ENCODE results near the gene SOHLH2.

Gene SOHLH2

DNA sequence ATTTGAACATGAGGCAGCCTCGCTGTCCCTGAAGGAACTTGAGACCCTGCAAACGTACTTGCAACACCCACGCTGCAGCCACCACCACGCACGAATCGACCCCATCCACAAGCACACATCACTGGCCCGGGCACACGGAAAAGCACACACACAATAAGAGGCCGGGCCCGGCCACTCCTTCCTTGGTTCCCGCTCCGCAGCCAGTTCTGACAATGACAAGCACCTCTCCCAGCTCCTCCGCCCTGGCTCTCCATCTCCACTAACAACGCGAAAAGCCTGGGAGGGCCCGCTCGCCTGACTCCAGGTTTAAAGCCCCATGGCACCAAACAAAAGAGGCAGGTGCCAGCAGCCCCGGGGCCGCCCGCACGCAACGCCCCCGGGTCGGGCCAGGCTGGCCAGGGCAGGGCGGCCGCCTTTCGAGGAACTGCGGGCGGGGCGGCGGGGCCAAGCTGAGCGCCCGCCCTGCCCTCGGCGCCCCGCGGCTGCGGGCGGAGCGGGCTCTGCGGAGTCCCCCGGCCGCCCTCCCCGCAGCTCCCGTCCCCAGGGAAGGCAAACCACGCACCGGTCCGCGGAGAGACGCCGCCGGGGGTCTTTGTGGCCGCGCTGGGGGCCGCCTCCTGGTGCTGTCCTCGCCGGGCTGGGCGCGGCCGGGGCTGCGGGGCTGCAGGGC lies 83.7 kb downstream of the SOHLH2 start:
- no peak for DNase-seq

DNA sequence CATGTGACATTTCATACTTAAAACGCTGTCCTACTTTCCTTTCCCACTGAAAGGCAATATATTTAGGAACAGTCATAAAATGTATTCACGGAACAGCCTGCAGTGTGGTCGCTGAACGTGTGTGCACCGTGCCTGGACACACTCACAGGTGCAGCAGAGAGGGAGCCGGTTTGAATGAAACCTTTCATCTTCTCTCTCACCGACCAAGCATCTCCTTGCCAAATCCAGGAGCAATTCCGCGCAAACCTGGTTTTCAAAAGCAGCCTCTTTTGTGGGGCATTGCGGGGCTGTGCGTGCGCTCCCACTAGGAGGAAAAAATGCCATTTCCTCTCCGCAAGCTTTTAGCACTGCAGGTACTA lies 84.2 kb downstream of the SOHLH2 start:
- DNase-seq, result no peak

DNA sequence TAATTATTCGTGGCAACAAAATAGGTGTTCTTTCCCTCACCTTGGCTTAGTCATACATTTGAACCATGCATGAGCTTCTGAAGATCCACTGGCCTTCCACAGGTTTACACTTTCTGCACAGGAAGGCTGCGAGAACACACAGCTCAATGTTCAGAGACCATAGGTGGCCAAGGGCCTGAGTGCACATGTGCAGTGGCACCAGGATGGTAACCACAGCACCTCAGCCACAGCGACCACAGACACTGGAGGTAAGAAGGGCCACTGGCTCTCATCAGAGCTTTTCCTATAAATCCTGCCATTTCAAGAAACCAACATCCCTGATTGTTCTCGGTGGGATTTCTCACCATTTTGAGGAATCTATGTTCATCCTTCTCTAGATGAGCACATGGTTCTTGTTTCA lies 84.8 kb downstream of the SOHLH2 start:
- DNase-seq, result no peak

DNA sequence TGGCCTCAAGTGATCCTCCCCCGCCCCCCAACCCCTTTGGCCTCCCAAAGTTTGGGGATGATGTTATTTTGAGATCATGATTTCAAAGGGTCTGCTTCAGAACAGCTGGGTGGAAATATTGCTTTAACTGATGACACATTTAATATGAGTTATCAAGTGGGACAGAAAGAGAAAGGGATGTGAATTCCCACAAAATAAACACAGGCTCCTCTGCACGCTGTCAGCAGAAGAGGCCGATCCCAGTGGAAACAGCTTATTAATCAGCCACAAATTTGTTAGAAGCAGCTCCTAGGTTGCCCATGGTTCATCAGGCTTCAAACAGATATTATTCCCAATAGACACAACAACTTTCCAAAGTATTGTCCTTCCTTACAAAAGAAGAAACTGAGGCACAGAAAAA lies 87.9 kb downstream of the SOHLH2 start:
- DNase-seq, result no peak

GRCh38 chr13:36125841-36126240 lies 88.5 kb downstream of the SOHLH2 start:
- no peak for DNase-seq

- no peak for DNase-seq
Measured at GRCh38 chr13:36124236-36124822, 90.0 kb downstream of the SOHLH2 start.

All from inflammatory macrophage treated with lipopolysaccharide for 4 hours (primary cell).